GM18909 (cell line): Measurements from ENCODE around the gene HIF3A.
"Not testable (repeated sequence)": the region's sequence is repeated elsewhere in the genome, so short reads cannot be mapped to it uniquely, and the experiment has no call there.

Experiments
- ATAC-seq: cut with Tn5 transposase; IDR thresholded peaks from one replicate; pipeline ENCODE4 v1.9.1; 2021; ENCODE audit warnings: mild to moderate bottlenecking; ENCODE audit not compliant: unreplicated experiment, poor library complexity

Gene HIF3A

GRCh38 chr19:46289724-46290619 is 6.9 kb upstream of the HIF3A start:
- ATAC-seq, result no peak

- ATAC-seq, result no peak
Measured at GRCh38 chr19:46291829-46292228, 5.0 kb upstream of the HIF3A start.

GRCh38 chr19:46294494-46294893 is 2.3 kb upstream of the HIF3A start:
- no peak for ATAC-seq

GRCh38 chr19:46295401-46296201 is 1.2 kb upstream of the HIF3A start:
- no peak for ATAC-seq

- no peak for ATAC-seq
Measured at GRCh38 chr19:46296202-46296480, 701 bp upstream of the HIF3A start.

- ATAC-seq, result no peak
Measured at GRCh38 chr19:46297700-46298478, 1.0 kb downstream of the HIF3A start.

- no peak for ATAC-seq
Measured at GRCh38 chr19:46298479-46299003, 1.7 kb downstream of the HIF3A start.

- no peak for ATAC-seq
Measured at GRCh38 chr19:46299004-46299509, 2.2 kb downstream of the HIF3A start.

- no peak for ATAC-seq
Measured at GRCh38 chr19:46299695-46300094, 2.9 kb downstream of the HIF3A start.

GRCh38 chr19:46303322-46303690 is 6.5 kb downstream of the HIF3A start:
- ATAC-seq, result no peak

- no peak for ATAC-seq
Measured at GRCh38 chr19:46303691-46304397, 7.0 kb downstream of the HIF3A start.

- ATAC-seq, result no peak
Measured at GRCh38 chr19:46306501-46306900, 9.7 kb downstream of the HIF3A start.

GRCh38 chr19:46308510-46308909 is 11.7 kb downstream of the HIF3A start:
- ATAC-seq, result no peak

- no peak for ATAC-seq
Measured at GRCh38 chr19:46309056-46309455, 12.2 kb downstream of the HIF3A start.

- ATAC-seq, result no peak
Measured at GRCh38 chr19:46311444-46311843, 14.6 kb downstream of the HIF3A start.

GRCh38 chr19:46313540-46314469 is 17.0 kb downstream of the HIF3A start:
- ATAC-seq, result not testable (repeated sequence)

GRCh38 chr19:46317339-46317738 is 20.5 kb downstream of the HIF3A start:
- no peak for ATAC-seq

- no peak for ATAC-seq
Measured at GRCh38 chr19:46319613-46320012, 22.8 kb downstream of the HIF3A start.

- ATAC-seq, result no peak
Measured at GRCh38 chr19:46320559-46320958, 23.7 kb downstream of the HIF3A start.
